NCI-H187 treated with DMSO at 0.1 percent for 48 hours (cell line): ENCODE measurements around the gene SYNM.

Source experiments
- DNase-seq: peaks from one replicate; lab custom pipeline; 2025; lab: John Stamatoyannopoulos, UW

SYNM gene

GRCh38 chr15:99122831-99123712 lies 18.2 kb downstream of the SYNM start:
- DNase-seq = no peak

- no peak for DNase-seq
Observed at GRCh38 chr15:99123713-99124451, 19.0 kb downstream of the SYNM start.

- DNase-seq = no peak
Observed at GRCh38 chr15:99124641-99125040, 19.8 kb downstream of the SYNM start.

GRCh38 chr15:99125061-99125891 lies 20.4 kb downstream of the SYNM start:
- no peak for DNase-seq

- no peak for DNase-seq
Observed at GRCh38 chr15:99126131-99126588, 21.3 kb downstream of the SYNM start.

- DNase-seq = no peak
Observed at GRCh38 chr15:99126930-99127329, 22.1 kb downstream of the SYNM start.

GRCh38 chr15:99127773-99128172 lies 22.9 kb downstream of the SYNM start:
- DNase-seq = no peak

GRCh38 chr15:99128411-99128810 lies 23.5 kb downstream of the SYNM start:
- DNase-seq = no peak

GRCh38 chr15:99129644-99130043 lies 24.8 kb downstream of the SYNM start:
- DNase-seq = no peak

GRCh38 chr15:99130314-99130713 lies 25.4 kb downstream of the SYNM start:
- DNase-seq = no peak

GRCh38 chr15:99130765-99131440 lies 26.0 kb downstream of the SYNM start:
- no peak for DNase-seq

GRCh38 chr15:99131441-99132023 lies 26.7 kb downstream of the SYNM start:
- DNase-seq = no peak

- no peak for DNase-seq
Observed at GRCh38 chr15:99132122-99132521, 27.2 kb downstream of the SYNM start.

- no peak for DNase-seq
Observed at GRCh38 chr15:99132634-99133287, 27.9 kb downstream of the SYNM start.

- no peak for DNase-seq
Observed at GRCh38 chr15:99134317-99134821, 29.5 kb downstream of the SYNM start.

GRCh38 chr15:99135194-99135593 lies 30.3 kb downstream of the SYNM start:
- no peak for DNase-seq

- peak; percentile 46 for DNase-seq
Observed at GRCh38 chr15:99137111-99137546, 32.2 kb downstream of the SYNM start.

GRCh38 chr15:99137877-99138276 lies 33.0 kb downstream of the SYNM start:
- DNase-seq = no peak

- no peak for DNase-seq
Observed at GRCh38 chr15:99138491-99138982, 33.7 kb downstream of the SYNM start.

GRCh38 chr15:99139276-99139675 lies 34.4 kb downstream of the SYNM start:
- no peak for DNase-seq
